Measurements from ENCODE around the gene MIPOL1. TPM values are rescaled to one million over a fixed set of nuclear protein-coding genes. Genes with fewer than 3 reads are reported as not detected.
"Not testable (repeated sequence)": the region's sequence is repeated elsewhere in the genome, so short reads cannot be mapped to it uniquely, and the experiment has no call there.

Gene MIPOL1
- polyA plus RNA-seq, 1 donor = 4.9 TPM

DNA sequence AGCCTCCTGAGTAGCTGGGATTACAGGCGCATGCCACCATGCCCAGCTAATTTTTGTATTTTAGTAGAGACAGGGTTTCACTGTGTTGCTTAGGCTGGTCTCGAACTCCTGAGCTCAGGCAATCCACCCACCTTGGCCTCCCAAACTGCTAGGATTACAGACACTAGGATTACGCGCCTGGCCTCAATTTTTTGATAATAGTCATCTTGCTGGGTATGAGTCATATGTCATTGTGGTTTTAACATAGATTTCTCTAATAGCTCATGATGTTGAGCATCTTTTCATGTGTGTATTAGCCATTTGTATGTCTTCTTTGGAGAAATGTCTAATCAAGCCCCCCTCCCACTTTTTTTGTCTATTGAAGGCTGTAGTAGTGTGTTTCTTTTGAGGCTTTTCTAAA lies 38.3 kb downstream of the MIPOL1 start:
- DNase-seq = not testable (repeated sequence)

DNA sequence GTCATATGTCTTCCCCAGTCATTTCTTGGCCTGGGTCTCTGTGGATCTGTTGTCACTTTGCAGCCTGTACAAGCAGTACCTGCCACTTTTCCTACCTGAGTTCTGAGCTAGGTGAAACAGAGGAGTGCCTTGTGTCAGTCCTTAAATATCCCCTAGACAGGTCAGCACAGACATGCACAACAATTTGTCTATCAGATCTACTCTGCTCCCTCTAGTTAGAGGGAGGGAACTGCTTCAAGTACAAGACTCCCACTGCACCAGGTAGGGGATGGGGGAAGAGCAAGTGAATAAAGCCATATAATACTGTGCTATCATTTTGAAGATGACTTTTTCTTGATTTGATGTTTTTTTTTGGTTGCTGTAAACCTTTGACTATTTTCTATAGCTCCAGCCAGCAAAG lies 39.4 kb downstream of the MIPOL1 start:
- DNase-seq = no peak

DNA sequence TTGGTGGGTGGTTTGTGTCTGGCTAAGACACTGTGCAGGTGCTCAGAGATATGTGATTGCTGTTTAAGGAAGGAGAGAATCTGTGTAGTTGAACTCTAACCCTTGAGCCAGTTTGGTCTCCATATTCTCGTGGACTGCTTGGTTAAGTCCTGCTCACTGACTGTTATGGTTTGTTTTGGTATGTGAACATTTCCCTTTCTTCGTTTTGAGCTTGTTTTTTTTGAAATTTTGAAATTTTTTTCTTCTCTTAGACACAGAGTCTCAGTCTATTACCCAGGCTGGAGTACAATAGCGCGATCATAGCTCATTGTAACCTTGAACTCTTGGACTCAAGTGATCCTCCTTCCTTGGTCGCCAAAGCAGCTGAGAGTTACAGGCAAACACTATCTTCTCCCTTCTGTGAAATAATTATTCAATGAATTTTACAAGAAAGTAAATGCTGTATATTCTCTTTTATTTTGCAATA lies 40.0 kb downstream of the MIPOL1 start:
- DNase-seq = no peak

DNA sequence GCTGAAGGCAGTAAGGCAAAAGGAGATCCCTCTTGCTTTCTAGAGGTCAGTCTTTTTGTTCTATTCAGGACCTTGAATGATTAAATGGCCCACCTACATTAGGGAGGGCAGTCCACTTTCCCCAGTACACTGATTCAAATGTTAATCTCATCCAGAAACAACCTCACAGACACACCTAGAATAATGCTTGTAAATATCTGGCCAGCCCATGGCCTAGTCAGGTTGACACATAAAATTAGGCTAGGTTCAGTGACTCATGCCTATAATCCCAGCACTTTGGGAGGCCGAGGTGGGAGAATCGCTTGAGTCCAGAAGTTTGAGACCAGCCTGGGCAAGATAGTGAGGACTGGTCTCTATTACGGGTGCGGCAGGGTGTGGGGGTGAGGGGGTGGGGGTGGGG lies 43.5 kb downstream of the MIPOL1 start:
- DNase-seq = no peak

DNA sequence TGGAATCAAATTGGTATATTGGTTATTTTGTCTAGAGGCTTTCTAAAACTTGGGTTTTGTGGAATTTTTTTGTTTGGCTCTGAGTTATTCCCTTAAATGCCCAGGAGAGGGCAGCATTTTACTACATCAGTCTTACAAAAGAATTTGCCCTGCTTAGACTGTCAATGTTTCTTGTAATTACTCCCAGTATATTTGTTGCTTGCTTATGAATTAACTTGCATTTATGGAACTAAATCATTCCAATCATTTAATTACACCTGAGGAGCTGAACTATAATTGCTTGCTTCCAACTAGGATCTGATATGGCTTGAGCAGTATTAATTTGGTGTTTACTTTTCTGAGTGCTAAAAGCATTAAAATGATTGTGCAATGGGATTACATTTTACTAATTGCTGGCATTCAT lies 48.7 kb downstream of the MIPOL1 start:
- DNase-seq = peak; percentile 14

DNA sequence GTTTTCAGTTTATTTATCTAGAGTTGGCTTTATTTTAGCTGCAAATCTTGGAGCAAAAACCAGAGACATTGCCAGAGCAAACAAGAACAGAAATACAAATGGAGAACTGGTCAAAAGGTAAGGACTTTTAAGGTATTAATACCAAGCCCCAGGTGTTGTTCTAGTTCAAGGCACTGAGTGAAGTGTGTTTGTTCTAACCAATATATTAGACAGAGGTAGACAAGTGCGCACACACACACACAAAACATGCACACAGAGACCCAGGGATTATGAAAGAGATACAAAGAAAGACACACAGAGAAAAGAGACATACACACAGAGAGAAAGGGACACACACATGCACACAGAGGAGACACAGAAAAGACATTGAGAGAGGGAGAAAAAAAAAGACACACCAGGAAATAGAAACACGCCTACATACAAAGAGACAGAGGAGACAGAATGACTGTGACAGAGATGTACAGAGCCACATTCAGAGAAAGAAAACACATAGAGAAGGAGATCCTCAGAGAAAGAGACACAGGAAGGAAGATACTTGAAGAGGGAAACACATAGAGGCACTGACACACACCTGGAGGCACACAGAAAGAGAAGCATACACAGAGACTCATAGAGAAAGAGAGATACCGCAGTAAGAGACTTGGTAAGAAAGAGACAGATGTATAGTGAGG lies 50.2 kb downstream of the MIPOL1 start:
- DNase-seq = no peak

DNA sequence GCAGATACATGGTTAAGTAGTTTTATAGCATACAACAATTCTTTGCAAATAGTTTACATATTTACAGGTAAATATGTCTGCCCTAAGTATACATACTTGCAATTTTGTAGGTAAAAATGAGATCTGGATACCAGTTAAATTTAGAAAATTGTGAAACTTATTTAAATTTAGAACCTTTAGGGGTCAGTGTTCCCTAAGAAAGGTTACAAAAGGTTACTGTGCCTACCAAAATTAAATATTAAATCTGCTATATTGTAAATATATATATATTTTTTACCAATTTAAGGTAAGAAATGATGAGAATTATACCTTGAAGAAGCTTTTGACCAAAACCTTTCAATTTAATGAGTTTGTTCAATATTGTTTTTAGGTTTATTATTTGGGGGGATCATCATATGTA lies 54.0 kb downstream of the MIPOL1 start:
- DNase-seq = no peak

DNA sequence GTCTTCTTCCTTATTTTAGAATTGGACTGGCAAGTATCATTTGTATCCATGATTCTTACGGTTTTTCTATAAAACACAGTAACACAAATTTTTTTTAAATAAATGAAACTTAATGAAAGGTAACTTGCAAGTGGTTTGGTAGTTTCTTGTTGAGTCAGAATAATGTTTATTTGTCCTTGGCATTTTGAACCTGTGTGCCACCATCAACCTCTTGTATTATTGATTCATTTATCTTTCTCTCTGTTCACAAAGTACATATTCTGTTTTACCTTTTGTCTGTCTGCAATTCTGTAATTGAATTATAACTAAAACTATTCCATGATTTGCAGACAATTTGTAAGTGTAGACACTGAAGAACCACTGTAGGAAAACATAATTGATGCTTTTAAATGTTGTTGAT lies 54.7 kb downstream of the MIPOL1 start:
- no peak for DNase-seq

DNA sequence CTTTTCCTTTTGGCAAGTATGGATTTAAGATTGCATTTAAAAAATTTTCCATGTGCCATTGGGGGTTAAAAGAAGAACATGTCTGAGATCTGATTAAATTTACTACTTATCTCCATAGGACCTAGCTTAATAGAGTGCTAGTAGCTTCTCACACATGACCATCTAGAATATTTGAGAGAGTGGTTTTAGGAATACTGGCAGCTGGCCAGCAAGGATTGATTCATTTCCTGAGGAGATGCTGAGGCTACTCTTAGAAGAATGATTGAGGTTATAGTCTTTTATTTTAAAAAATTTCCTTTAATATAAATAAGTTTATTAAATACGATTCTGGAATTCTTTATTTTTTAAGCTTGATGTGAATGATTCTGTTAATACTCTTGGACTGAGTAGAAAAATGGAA lies 56.2 kb downstream of the MIPOL1 start:
- DNase-seq = no peak

DNA sequence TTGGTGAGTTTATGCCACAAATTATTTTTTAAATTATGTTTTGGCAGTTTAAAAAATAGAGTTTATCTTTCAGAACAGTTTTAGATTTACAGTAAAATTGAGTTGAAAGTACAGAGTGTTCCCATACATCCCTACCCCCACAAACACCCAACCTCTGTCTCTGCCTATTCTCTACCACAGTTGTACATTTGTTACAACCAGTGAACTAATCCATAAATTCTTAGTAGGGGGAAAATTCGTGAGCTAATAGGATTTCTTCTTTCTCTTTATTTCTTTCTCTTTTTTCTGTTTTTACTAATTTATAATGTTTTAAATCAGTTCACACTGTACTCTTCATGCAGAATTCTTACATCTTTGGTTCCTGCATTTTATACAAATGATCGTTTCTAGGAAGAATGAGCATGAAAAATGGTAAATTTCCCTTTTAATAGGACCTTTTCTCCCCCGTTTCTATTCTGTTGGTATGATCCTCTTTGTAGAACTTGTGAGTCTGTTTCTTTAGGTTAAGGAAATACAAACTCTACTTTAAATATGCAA lies 56.7 kb downstream of the MIPOL1 start:
- DNase-seq = no peak

DNA sequence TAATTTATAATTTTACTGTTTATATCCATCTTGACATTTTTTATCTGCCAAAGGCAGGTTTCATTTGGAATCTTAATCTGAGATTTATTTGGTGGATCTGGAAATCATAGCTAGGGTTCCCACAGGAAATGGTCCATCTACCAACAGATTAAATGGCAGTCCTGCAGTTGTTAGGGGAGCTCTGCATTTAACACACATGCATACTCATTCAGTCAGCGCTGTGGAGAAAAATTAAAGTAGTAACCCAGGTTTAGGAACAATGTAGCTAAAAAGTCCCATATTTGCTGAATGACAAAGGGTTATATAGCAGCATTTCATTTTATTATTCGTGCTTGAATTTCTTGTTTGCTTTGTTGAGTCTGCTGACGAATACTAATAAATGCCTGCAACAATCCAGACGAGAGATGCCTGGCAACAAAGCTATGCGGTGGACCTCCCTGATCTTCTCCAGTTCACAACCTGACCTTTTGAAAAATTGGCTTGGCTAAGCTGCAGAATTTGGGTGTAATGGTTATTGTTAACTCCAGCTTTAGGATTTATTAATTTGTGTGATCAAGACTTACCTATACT lies 59.8 kb downstream of the MIPOL1 start:
- no peak for DNase-seq

DNA sequence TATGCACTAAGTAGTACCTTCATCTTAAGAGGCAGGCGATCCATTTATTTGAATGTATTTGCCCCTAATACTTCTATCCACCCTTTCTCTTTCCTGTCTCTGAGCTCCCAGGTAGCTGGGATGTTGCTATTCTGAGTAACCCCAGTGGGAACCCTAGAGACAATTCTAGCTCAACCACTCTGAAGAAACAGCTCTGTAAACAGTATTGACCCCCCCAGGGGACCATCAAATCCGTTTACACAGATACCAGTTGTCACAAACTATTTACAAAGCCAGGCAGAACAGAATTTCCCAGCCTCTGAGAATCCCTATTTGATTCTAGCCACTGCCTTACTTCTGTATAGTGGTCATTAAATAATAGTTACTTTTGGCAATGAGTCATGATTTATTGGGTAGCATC lies 64.9 kb downstream of the MIPOL1 start:
- DNase-seq = no peak

DNA sequence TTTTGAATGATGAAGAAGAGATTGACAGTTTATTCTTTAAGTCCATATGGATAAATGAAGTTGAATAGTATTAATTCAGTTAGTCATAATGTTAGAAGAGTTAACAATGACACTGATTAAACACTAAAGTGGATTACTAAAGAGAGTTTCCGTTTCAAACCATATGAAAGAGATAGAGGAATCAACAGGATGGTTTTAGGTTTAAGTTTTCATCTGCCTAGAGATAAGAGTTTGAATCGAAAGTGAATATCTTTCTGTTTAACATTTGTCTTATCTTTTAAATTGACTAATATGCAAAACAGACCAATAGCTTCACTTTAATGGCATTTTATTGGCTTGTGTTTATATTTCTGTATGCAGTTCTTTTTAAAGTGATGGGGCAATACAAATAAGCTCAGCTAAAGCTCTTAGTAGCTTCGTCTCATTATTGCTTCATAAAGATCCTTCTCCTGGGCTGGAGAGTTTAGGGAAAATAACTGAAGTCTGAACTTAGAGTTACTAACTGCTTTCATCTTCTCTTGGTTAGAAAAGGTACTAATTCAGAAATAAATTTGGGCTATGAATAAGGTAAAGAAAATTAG lies 66.0 kb downstream of the MIPOL1 start:
- no peak for DNase-seq

DNA sequence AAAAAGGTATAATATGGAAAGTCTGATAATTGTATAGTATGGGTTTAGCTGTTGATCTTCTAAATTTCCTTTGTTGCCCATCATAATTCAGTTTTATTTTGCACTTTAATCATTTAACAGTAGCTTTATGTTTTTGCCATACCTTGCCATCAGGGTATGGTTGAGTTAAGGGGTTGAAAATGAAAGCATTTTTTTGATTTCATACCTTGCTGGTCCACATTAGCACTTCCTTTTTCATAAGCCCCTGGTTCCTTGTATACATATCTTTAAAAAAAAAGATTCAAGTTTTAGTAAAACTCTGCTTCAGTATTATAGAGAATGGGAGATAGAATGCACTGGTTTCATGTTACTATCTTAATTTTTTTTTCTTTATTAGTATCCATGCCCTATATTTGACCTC lies 71.1 kb downstream of the MIPOL1 start:
- no peak for DNase-seq

DNA sequence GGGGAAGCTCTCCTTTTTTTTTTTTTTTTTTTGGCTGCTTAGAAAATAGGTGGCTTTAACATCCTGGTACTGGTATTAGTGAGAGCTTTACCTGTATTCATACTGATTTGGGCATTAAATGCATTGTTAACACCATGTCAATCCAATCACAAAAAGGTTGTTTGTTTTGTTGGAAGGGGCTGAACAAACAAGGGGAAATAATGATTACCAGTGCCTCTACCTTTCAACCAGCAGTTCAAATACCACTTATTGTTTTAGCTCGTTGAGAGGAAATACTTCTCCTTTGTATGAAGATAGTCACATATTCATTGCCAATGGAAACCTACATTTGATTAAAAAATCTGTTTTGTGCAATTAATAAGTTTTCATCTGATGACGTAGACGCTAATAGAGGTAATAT lies 72.9 kb downstream of the MIPOL1 start:
- no peak for DNase-seq

DNA sequence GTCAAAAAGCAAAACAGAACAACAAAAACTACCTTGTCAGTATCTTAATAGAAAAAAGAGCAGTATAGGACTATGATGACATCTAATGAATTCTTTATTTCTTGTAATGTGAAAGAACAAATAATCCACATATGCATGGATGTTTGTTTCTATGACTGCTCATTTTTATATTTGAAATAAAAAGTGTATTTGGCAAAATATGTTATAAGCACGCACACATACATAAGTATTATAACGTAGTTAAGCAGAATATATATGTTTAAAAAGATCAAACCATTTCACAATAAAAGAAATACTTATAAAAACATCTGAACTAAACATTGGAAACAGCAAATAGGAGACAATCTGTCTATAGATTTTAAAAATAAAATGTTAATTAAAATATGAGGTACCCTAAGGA lies 74.8 kb downstream of the MIPOL1 start:
- DNase-seq = no peak

DNA sequence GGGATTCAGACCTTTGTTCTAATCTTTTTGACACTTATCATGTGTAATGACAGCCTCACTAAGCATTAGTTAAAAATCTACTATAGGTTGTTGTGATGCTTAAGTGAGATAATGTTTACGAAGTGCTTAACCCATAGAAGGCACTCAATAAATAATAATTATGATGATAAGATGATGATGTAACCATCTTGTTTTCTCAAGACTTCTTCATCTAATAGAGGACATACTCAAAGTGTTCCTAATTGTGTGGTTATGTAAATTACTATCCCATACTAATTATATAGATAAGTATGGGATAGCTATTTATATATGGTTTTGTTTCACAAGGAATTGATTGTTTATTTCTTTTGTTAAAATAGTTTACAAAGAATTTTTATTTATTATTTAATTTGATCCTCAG lies 76.9 kb downstream of the MIPOL1 start:
- no peak for DNase-seq

DNA sequence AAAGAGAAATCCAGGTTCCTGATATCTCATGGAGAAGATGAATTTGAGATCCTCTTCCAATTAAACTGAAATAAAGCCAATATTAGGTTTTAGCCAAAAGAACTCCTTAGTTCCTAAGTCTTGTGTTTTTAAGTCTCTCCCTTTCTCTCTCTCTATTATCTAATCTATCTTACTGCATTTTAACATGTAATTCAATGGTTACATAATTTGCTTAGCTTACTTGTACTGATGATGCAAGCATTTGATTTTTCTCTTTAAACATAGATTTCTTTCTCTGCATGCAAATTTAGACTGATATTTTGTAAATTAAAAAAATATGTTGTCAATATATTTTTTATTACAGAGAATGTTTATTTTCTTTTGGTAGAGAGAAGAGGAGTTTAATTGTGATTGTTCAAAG lies 78.2 kb downstream of the MIPOL1 start:
- no peak for DNase-seq

DNA sequence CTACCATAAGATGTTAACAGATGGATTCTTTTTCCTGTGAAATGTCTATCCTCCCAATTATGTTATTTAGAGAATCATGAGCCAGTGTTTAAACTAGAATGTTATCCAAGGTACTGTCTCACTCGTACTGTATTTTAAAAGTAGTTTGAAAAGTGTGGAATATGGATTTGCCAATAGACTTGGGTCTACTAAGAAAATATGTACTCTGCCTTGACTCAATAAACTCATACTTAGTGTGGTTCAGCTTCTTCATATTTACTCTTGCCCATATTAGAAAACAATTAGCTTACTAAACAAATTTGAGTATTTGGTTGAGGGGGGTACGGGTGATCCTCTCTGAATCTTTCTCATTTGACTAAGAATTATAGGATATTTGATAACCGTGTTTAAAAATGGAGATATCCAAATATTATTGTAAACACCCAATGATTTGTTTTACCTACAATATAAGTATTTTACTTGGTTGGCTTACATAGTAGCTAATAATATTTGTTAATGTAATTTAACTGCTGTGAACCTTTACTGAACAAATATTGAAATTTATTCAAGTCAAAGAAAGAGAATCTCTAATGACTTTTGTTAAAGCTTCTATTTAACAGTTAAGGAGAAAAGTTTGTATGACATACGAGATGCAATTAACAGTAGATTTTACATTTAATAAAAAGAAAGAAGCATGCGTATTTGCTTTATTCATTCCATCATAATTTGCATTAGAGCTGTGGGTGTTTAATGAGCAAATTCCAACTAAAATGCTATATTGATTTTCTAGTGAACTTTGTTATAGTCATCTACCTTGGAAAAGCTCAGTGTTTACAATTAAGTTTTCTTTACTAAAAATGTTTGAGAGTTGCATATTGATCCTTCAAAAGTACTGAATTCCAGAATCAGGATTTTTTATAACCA lies 81.2 kb downstream of the MIPOL1 start:
- DNase-seq = no peak

DNA sequence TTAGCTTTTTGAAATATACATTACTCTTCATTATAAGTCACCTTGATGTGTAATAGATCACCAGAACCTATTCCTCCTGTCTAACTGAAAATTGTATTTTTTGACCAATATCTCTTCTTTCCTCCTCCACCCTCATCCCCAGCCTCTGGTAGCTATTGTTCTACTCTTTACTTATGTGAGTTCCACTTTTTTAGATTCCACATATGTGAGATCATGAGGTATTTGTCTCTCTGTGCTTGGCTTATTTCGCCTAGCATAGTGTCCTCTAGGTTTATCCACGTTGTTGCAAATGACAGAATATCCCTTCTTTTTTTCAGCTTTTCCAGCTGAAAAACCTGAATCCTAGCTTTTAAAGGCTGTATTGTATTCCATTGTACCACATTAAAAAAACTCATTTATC lies 82.1 kb downstream of the MIPOL1 start:
- no peak for DNase-seq

DNA sequence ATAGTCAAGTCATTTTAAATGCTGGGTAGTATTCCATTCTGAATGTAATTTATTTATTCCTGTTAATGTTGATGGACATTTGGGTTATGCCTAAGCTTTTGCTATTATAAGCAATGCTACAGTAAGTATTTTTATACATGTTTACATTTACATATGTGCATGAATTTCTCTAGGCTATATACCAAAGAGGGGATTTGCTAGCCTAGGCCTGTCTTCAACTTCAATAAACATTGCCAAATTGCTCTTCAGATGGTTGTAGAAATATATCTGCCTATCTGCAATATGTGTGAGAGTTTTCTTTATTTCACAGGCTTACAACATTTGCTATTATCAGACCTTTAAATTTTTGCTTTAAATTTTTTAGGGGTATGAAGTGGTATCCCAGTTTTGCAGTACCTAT lies 87.0 kb downstream of the MIPOL1 start:
- no peak for DNase-seq

DNA sequence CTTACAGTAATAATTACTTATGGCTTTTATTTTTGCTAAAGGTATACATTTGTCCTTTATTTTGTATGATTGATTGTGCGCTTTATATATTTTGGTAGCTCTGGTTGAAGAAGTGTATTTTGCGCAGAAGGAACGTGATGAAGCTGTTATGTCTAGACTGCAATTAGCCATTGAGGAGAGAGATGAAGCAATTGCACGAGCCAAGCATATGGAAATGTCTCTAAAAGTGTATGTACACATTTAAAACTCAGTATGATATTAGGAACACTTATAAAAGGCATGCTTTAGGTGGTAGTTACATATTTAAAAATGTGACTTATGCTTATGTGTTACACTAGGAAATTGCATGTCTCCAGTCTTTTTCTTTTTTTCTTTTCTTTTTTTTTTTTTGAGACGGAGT lies 87.5 kb downstream of the MIPOL1 start:
- no peak for DNase-seq

DNA sequence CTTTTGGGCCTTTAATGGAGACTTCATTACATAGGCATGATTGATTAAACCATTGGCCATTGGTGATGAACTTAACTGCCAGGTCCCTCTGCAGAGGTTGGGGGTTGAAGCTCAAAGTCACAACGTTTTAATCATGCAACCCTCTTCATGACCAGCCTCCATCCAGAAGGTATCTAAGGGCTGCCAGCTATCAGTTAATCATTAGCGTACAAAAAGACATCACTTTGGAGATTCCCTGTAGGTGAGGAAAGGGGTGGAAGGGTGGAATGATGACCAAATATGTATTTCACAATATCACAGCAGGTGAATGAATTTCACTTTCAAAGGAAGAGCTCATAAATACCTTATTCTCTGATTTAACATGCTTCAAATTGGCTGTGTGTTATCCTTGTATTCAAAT lies 92.0 kb downstream of the MIPOL1 start:
- DNase-seq = no peak
